Measurements from ENCODE around the gene IP6K3. TPM values are rescaled to one million over a fixed set of nuclear protein-coding genes. Genes with fewer than 3 reads are reported as not detected.

Gene IP6K3
- total and polyA plus RNA-seq, 5 experiments from 2014 or later = not detected

DNA sequence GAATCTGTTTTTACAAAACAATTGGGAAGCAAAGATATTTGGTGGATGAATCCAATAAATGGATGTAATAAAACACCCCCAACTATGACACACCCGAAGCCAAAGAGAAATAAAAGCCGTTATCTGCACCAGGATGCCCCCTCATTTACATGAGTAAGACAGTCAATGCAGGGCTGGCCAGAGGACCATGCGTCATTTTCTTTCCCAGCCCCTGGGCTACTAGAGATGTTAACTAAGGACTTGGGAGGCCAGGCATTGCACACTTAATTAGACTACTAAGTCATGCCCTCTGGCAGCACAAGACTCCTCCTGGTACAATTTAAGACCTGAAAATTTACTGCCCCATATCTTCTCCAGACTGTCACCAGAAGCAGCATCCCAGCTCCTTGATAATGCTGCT, 39.1 kb upstream of the IP6K3 start:
- H3K36me3 Mint-ChIP-seq = peaks cover 0 to 53% (median 7%) of the 10 kb centered on the region in 3 donors
- peak overlapping the region in 9 of 10 donors; percentile 85 to 99 (median 96) for H3K4me3 Mint-ChIP-seq
- DNase-seq (no peak), ATAC-seq (no peak)
- POLR2A ChIA-PET = no interaction called here
- H3K9me3 Mint-ChIP-seq = no peaks in the 10 kb centered on the region
- H3K27ac Mint-ChIP-seq = peak overlapping the region in 6 of 10 donors; percentile 11 to 98 (median 66)
- peaks cover 46 to 77% (median 64%) of the 10 kb centered on the region in 4 donors for H3K4me1 Mint-ChIP-seq
- peaks cover 0 to 2% (median 0%) of the 10 kb centered on the region in 5 donors for H3K27me3 Mint-ChIP-seq

- peak overlapping the region in 8 of 10 donors; percentile 7 to 99 (median 64) for H3K4me3 Mint-ChIP-seq
- ATAC-seq (no peak), DNase-seq (no peak)
- H3K27ac Mint-ChIP-seq = peak overlapping the region in 3 of 10 donors; percentile 9 to 74 (median 35)
- H3K9me3 Mint-ChIP-seq = no peaks in the 10 kb centered on the region
- H3K36me3 Mint-ChIP-seq = peaks cover 0 to 63% (median 10%) of the 10 kb centered on the region in 3 donors
- POLR2A ChIA-PET = no interaction called here
- peaks cover 0 to 2% (median 0%) of the 10 kb centered on the region in 5 donors for H3K27me3 Mint-ChIP-seq
- peaks cover 43 to 80% (median 65%) of the 10 kb centered on the region in 4 donors for H3K4me1 Mint-ChIP-seq
These were observed 38.1 kb upstream of the IP6K3 start for GRCh38 chr6:33784787-33785186.

DNA sequence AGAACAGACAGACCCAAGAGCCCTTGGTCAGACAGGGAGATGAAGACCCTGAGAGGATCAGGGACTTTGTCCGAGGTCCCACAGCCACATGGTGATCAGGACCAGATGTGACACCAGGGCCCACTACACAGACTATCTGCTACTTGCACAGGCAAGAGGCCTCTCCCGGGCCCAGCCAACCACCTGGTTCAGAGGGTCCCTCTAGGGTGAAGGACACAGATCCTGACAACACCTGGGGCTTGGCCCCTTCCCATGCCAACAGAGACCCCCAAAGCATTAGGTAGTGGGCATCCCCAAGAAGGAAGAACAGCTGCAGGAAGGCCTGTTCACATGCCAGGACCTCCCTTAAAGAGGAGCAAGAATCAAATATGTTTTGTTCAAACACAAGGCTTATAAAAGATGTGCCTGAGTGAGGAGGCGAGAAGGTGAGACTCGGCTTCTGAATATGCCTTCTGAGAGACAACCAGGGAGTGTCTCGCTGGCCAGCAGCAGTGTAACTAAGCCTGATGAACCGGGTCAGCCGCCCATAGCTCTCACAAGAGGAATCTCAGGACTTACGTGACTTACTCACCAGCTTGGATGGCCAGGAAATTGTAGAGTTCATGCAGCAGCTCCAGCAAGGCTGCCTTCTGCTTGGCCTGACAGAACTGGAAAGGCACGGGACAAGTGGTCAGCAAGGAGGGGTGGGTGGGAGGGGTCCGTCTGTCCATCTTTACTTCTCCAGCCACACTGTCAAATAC, 37.2 kb upstream of the IP6K3 start:
- peaks cover 38 to 75% (median 59%) of the 10 kb centered on the region in 4 donors for H3K4me1 Mint-ChIP-seq
- no peaks in the 10 kb centered on the region for H3K9me3 Mint-ChIP-seq
- POLR2A ChIA-PET = interaction anchor here (0.5 kb wide), 1 partner anchor 201 kb away, joined by 3 read pairs; no protein-coding TSS in a partner anchor
- ATAC-seq (no peak), DNase-seq (no peak)
- peak overlapping the region in 3 of 10 donors; percentile 33 to 96 (median 34) for H3K4me3 Mint-ChIP-seq
- peaks cover 0 to 71% (median 11%) of the 10 kb centered on the region in 3 donors for H3K36me3 Mint-ChIP-seq
- peak overlapping the region in 3 of 10 donors; percentile 11 to 40 (median 22) for H3K27ac Mint-ChIP-seq
- H3K27me3 Mint-ChIP-seq = peaks cover 0 to 2% (median 0%) of the 10 kb centered on the region in 5 donors

DNA sequence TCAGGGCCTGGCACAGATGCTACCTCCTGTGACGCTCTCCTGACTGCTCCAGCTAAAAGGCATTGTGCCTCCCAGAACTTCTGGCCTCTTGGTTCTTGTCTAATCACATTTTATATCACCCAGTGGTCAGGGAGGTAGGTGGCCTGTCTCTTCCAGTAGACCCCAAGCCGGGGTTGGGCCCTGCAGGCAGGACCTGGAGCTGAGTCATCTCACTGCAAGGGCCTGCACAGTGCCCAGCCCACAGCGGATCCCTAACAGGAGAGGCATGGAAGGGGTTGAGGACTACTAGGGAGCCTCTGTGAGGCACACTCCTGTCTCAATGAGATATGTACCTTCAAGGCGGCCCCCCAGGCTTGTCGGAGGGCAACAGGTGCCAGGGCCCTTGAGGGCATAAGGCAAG, 35.9 kb upstream of the IP6K3 start:
- no peak overlapping the region for H3K4me3 Mint-ChIP-seq
- POLR2A ChIA-PET = no interaction called here
- peaks cover 38 to 69% (median 52%) of the 10 kb centered on the region in 4 donors for H3K4me1 Mint-ChIP-seq
- H3K9me3 Mint-ChIP-seq = no peaks in the 10 kb centered on the region
- no peak for DNase-seq
- ATAC-seq = no peak
- no peak overlapping the region for H3K27ac Mint-ChIP-seq
- peaks cover 0 to 85% (median 11%) of the 10 kb centered on the region in 3 donors for H3K36me3 Mint-ChIP-seq
- no peaks in the 10 kb centered on the region for H3K27me3 Mint-ChIP-seq

- Mint-ChIP-seq H3K36me3 (peaks cover 0 to 94% (median 15%) of the 10 kb centered on the region in 3 donors), H3K4me3 (peak overlapping the region in 1 of 10 donors; percentile 10), H3K27me3 (no peaks in the 10 kb centered on the region), H3K9me3 (no peaks in the 10 kb centered on the region), H3K4me1 (peaks cover 30 to 57% (median 40%) of the 10 kb centered on the region in 4 donors), H3K27ac (peak overlapping the region in 1 of 10 donors; percentile 10)
- DNase-seq = no peak
- ATAC-seq = no peak
- POLR2A ChIA-PET = no interaction called here
These were observed 34.6 kb upstream of the IP6K3 start for GRCh38 chr6:33781131-33781975.

DNA sequence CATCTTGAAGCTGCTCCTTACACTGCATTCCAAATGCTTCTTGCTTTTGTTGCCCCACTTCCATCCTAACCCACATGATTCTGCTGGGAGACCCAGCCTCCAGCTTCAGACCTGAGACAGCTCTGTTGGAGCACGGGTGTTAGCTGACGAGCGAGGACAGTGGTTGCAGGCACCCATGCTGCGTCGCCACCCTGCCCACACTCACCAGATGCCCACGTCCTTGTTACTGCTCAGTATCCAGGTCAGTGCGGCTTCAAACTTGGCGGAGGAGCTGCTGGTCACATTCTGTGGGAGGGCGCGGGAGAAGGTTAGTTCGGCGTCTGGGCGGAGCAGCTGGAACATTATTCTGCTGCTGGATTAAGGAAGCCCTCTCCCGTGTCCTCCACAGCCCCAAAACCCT, 33.2 kb upstream of the IP6K3 start:
- Mint-ChIP-seq H3K36me3 (peaks cover 0 to 94% (median 23%) of the 10 kb centered on the region in 3 donors), H3K27me3 (no peaks in the 10 kb centered on the region), H3K27ac (peak overlapping the region in 2 of 10 donors; percentile 27 to 50), H3K4me3 (peak overlapping the region in 1 of 10 donors; percentile 12), H3K4me1 (peaks cover 17 to 43% (median 29%) of the 10 kb centered on the region in 4 donors), H3K9me3 (no peaks in the 10 kb centered on the region)
- ATAC-seq (no peak), DNase-seq (no peak)
- POLR2A ChIA-PET = interaction anchor here (0.6 to 2.0 kb wide), 3 partner anchors 8 to 198 kb away, joined by 5 to 8 read pairs (median 6); partner anchors contain the start of gene LEMD2

GRCh38 chr6:33779290-33779689, 32.6 kb upstream of the IP6K3 start:
- H3K27me3 Mint-ChIP-seq = no peaks in the 10 kb centered on the region
- H3K36me3 Mint-ChIP-seq = peaks cover 0 to 95% (median 26%) of the 10 kb centered on the region in 3 donors
- H3K4me3 Mint-ChIP-seq = no peak overlapping the region
- no peaks in the 10 kb centered on the region for H3K9me3 Mint-ChIP-seq
- POLR2A ChIA-PET = interaction anchor here (0.7 to 2.0 kb wide), 2 partner anchors 9 to 22 kb away, joined by 6 to 8 read pairs; partner anchors contain the start of gene LEMD2
- ATAC-seq = no peak
- peaks cover 12 to 37% (median 23%) of the 10 kb centered on the region in 4 donors for H3K4me1 Mint-ChIP-seq
- H3K27ac Mint-ChIP-seq = no peak overlapping the region
- DNase-seq = no peak

DNA sequence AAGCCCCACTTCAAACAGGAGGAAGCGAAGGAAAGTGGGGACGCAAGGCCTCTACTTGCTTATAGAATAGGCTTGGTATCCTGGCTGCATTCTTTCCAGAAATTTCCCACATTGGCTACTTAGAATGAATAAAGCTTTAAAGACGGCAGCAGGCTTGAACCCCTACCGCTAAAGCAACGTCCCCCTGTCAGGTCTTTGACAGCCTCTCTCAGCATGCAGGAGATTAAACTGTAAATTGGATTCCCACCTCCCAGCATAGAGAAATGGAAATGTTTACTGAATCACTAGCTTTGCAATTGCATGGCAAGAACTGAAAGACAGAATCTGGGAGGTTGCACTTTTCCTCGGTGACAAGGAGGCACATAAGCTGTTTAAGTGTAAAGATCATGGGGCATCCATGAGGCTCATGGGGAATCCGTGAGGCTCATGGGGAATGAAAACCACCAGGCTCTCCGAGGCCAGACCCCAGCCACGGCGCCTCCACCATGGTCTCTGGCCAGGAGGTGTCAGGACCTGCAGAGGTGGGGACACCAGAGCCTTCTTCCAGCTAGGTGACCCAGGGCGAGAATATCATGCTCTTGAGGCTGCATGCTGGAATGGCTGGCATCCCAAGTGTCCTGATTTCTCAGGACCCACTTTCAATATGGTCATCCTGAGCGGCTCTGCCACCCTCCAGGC, 31.9 kb upstream of the IP6K3 start:
- Mint-ChIP-seq H3K4me1 (peaks cover 6 to 30% (median 19%) of the 10 kb centered on the region in 4 donors), H3K27ac (no peak overlapping the region), H3K27me3 (no peaks in the 10 kb centered on the region), H3K4me3 (no peak overlapping the region), H3K9me3 (no peaks in the 10 kb centered on the region), H3K36me3 (peaks cover 0 to 95% (median 26%) of the 10 kb centered on the region in 3 donors)
- POLR2A ChIA-PET = interaction anchor here (1.2 to 2.0 kb wide), 2 partner anchors 9 to 10 kb away, joined by 6 to 8 read pairs; partner anchors contain the start of gene LEMD2
- DNase-seq = no peak
- ATAC-seq = no peak

DNA sequence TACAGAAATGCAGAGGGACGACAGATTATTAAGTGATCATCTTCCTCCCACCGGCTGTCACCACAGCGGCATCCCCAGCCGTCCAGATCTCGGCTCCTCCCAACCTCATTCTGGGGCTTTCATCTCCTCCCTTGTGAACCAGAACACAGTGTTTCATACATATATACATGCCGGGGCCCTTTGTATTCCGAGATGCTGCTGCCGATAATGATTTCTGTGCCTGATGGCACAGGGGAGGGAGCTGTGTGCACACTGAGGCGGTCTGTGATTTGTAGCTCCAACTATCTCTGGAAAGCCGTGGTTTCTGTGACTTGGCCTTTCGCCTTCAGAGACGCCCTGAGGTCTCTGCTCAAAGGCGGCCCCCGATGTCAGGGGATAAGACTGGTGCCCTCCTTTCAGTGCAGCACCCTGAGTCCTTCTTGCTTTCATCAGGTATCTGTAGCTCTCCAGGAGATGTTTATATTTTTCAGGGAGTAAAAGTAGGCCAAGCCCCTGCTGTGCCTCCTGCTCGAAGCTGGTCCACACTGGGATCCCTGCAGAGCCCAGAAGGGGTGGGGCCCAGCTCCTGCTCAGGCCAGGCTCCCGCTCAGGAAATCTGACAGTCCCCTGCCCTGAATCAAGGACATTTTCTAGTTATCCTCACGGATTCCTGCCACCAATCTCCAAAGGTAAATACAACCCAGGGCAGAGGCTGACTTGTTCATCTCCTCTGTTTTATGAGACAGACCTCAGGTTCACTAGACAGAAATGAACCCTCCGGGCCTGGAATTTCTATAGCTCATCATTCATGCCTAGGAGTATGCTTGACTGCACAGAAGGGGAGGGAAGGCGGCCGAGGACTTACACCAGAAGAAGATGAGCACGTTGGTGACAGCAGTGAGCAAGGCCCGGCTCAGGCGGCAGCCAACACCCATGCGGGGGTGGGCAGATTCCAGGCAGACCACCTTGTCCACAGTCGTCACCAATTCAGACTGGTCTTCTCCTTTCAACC, 31.0 kb upstream of the IP6K3 start:
- Mint-ChIP-seq H3K9me3 (no peaks in the 10 kb centered on the region), H3K27me3 (no peaks in the 10 kb centered on the region), H3K4me3 (no peak overlapping the region), H3K36me3 (peaks cover 0 to 95% (median 21%) of the 10 kb centered on the region in 3 donors), H3K4me1 (peaks cover 2 to 26% (median 21%) of the 10 kb centered on the region in 4 donors), H3K27ac (peak overlapping the region in 1 of 10 donors; percentile 43)
- ATAC-seq = no peak
- POLR2A ChIA-PET = interaction anchor here (1.0 to 1.2 kb wide), 2 partner anchors 10 to 18 kb away, joined by 3 to 6 read pairs; partner anchors contain the start of gene LEMD2
- DNase-seq = no peak

GRCh38 chr6:33776764-33777163, 30.1 kb upstream of the IP6K3 start:
- DNase-seq (no peak), ATAC-seq (no peak)
- Mint-ChIP-seq H3K4me1 (peaks cover 6 to 24% (median 19%) of the 10 kb centered on the region in 4 donors), H3K36me3 (peaks cover 0 to 96% (median 19%) of the 10 kb centered on the region in 3 donors), H3K9me3 (no peaks in the 10 kb centered on the region), H3K27ac (no peak overlapping the region), H3K4me3 (no peak overlapping the region), H3K27me3 (no peaks in the 10 kb centered on the region)
- POLR2A ChIA-PET = interaction anchor here (1.1 to 1.5 kb wide), 2 partner anchors 10 to 11 kb away, joined by 3 to 4 read pairs; no protein-coding TSS in a partner anchor

DNA sequence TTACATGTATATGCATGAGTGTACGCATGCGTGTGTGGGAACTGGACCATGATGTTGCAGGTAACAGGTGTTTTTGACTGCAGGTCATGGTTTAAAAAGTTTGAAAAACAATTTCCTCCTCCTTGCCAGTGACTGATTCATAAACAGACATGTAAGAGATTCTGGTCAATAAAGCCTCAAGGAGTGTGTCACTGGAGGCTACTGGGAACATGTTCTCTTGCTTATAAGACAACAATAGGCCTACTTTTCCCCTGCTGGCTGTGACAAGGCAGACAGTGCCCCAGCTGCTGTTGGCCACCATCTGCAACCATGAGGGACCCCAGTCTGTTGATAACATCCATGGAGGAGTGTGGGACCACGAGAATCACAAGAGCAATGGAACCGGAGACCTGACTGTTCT, 29.5 kb upstream of the IP6K3 start:
- Mint-ChIP-seq H3K9me3 (no peaks in the 10 kb centered on the region), H3K36me3 (peaks cover 0 to 94% (median 19%) of the 10 kb centered on the region in 3 donors), H3K27ac (peak overlapping the region in 1 of 10 donors; percentile 1), H3K4me1 (peaks cover 8 to 28% (median 21%) of the 10 kb centered on the region in 4 donors), H3K4me3 (no peak overlapping the region), H3K27me3 (no peaks in the 10 kb centered on the region)
- POLR2A ChIA-PET = interaction anchor here (1.1 to 1.5 kb wide), 2 partner anchors 9 to 11 kb away, joined by 3 to 4 read pairs; no protein-coding TSS in a partner anchor
- no peak for DNase-seq
- ATAC-seq = no peak
